Neural cell (in vitro differentiated cells): ENCODE results near the gene FBN1. TPM values are rescaled to one million over a fixed set of nuclear protein-coding genes. Genes with fewer than 3 reads are reported as not detected.

Experiments used
- H2AFZ ChIP-seq: fragments of 200-600, 300-800 bp; sonication (generic), shearing (Covaris generic); 2 replicates; pipeline ENCODE4 v1.6.0; 2014; ENCODE audit warnings: low read depth, mild to moderate bottlenecking, antibody characterized with exemption, low read length, moderate library complexity
- H3F3A ChIP-seq: fragments of 200-600 bp; shearing (Covaris generic); 2 replicates; pipeline ENCODE4 v1.6.1; 2016; ENCODE audit warnings: mild to moderate bottlenecking, moderate library complexity, mixed read lengths, antibody characterized with exemption, low read length; ENCODE audit not compliant: insufficient read depth, poor library complexity, severe bottlenecking
- H3K27ac ChIP-seq: fragments of 200-600, 300-800 bp; sonication (generic), shearing (Covaris generic); 2 replicates; pipeline ENCODE4 v1.5.1; 2014; ENCODE audit warnings: mild to moderate bottlenecking, low read length, moderate library complexity
- H3K27me3 ChIP-seq: fragments of 300-800, 200-600 bp; sonication (generic), shearing (Covaris generic); 2 replicates; pipeline ENCODE4 v1.6.0; 2014; ENCODE audit warnings: mild to moderate bottlenecking, low read depth, low read length, moderate library complexity; ENCODE audit not compliant: insufficient read depth
- H3K36me3 ChIP-seq: fragments of 300-800, 200-600 bp; sonication (generic), shearing (Covaris generic); 2 replicates; pipeline ENCODE4 v1.5.1; 2014; ENCODE audit warnings: mild to moderate bottlenecking, antibody characterized with exemption, low read length, moderate library complexity; ENCODE audit not compliant: insufficient read depth
- H3K4me2 ChIP-seq: fragments of 300-800, 200-600 bp; sonication (generic), shearing (Covaris generic); 2 replicates; pipeline ENCODE4 v1.6.0; 2014; ENCODE audit warnings: mild to moderate bottlenecking, low read length
- H3K4me3 ChIP-seq: fragments of 300-800, 200-600 bp; sonication (generic), shearing (Covaris generic); 2 replicates; pipeline ENCODE4 v1.5.1; 2014; ENCODE audit warnings: mild to moderate bottlenecking, low read length, moderate library complexity
- H3K79me2 ChIP-seq: fragments of 200-600 bp; shearing (Covaris generic); replicated peaks from 2 replicates; pipeline ENCODE4 v1.6.0; 2014; ENCODE audit warnings: mild to moderate bottlenecking, low read length, moderate library complexity; ENCODE audit not compliant: insufficient read depth
- H3K9ac ChIP-seq: fragments of 300-800, 200-600 bp; sonication (generic), shearing (Covaris generic); 2 replicates; pipeline ENCODE4 v1.6.1; 2016; ENCODE audit warnings: mild to moderate bottlenecking, low read length, mixed read lengths
- H3K9me2 ChIP-seq: fragments of 200-600 bp; shearing (Covaris generic); 2 replicates; pipeline ENCODE4 v1.6.1; 2016; ENCODE audit warnings: mild to moderate bottlenecking, low read length, mixed read lengths; ENCODE audit not compliant: insufficient read depth
- H3K9me3 ChIP-seq: fragments of 200-600, 300-800 bp; sonication (generic), shearing (Covaris generic); 2 replicates; pipeline ENCODE4 v1.6.1; 2016; ENCODE audit warnings: mild to moderate bottlenecking, mixed run types, low read length, moderate library complexity, mixed read lengths
- H4K20me1 ChIP-seq: fragments of 200-600 bp; shearing (Covaris generic); 2 replicates; pipeline ENCODE4 v1.6.1; 2016; ENCODE audit warnings: mild to moderate bottlenecking, mixed run types; ENCODE audit not compliant: insufficient read depth
- CTCF ChIP-seq: fragments of 450-650 bp; IDR thresholded peaks from 2 replicates; pipeline ENCODE4 v1.5.1; 2014; ENCODE audit warnings: antibody characterized with exemption, mild to moderate bottlenecking, moderate library complexity; ENCODE audit not compliant: poor library complexity, severe bottlenecking
- EP300 ChIP-seq: fragments of 450-650 bp; conservative IDR thresholded peaks from 2 replicates; pipeline ENCODE4 v1.6.1; 2014; ENCODE audit warnings: antibody characterized with exemption, mild to moderate bottlenecking, moderate library complexity; ENCODE audit not compliant: poor library complexity, severe bottlenecking
- EZH2 ChIP-seq: fragments of 200-600, 300-800 bp; shearing (Covaris generic), sonication (generic); IDR thresholded peaks from 2 replicates; pipeline ENCODE4 v1.6.1; 2014; ENCODE audit warnings: antibody characterized with exemption, low read length, borderline replicate concordance, mild to moderate bottlenecking; ENCODE audit not compliant: insufficient read depth, poor library complexity, severe bottlenecking
- MXI1 ChIP-seq: fragments of 450-650 bp; conservative IDR thresholded peaks from 2 replicates; pipeline ENCODE4 v1.6.1; 2014; ENCODE audit warnings: antibody characterized with exemption, mild to moderate bottlenecking; ENCODE audit not compliant: poor library complexity, severe bottlenecking
- POLR2AphosphoS5 ChIP-seq: IDR thresholded peaks from 2 replicates; pipeline ENCODE4 v1.6.1; 2012
- RAD21 ChIP-seq: fragments of 450-650 bp; conservative IDR thresholded peaks from 2 replicates; pipeline ENCODE4 v1.6.1; 2014; ENCODE audit warnings: antibody characterized with exemption, mild to moderate bottlenecking, moderate library complexity
- REST ChIP-seq: IDR thresholded peaks from 2 replicates; pipeline ENCODE4 v1.6.1; 2012; ENCODE audit warnings: borderline replicate concordance
- SMC3 ChIP-seq: fragments of 450-650 bp; conservative IDR thresholded peaks from 2 replicates; pipeline ENCODE4 v1.6.1; 2014; ENCODE audit warnings: antibody characterized with exemption, mild to moderate bottlenecking, moderate library complexity; ENCODE audit not compliant: poor library complexity
- TAF1 ChIP-seq: IDR thresholded peaks from 2 replicates; pipeline ENCODE4 v1.6.1; 2012; ENCODE audit warnings: low read depth
- polyA plus RNA-seq: library from polyadenylated mRNA; depleted of rRNA; stranded (reverse); fragments of >200 nt; gene quantifications from 2 replicates; pipeline ENCODE4 v1.2.3, GENCODE V29; 2014

FBN1 gene
- polyA plus RNA-seq, 1 donor from 2014 or later = 22.0 TPM

- Histone ChIP-seq H3K9me2 (no peaks in the 10 kb centered on the region), H3K4me2 (no peak overlapping the region), H4K20me1 (no peaks in the 10 kb centered on the region), H3K4me3 (no peak overlapping the region), H2AFZ (no peak overlapping the region), H3K36me3 (no peaks in the 10 kb centered on the region), H3K79me2 (no peaks in the 10 kb centered on the region), H3K27ac (no peak overlapping the region), H3K27me3 (no peaks in the 10 kb centered on the region), H3F3A (no peaks in the 10 kb centered on the region), H3K9ac (no peak overlapping the region), H3K9me3 (no peaks in the 10 kb centered on the region)
- no peak for TF ChIP-seq EP300
- no peak for TF ChIP-seq MXI1
- no peak for TF ChIP-seq RAD21
- no peak for TF ChIP-seq TAF1
- no peak for TF ChIP-seq REST
- TF ChIP-seq CTCF = no peak
- TF ChIP-seq EZH2 = no peak
- no peak for TF ChIP-seq SMC3
- TF ChIP-seq POLR2AphosphoS5 = no peak
Observed at GRCh38 chr15:48555241-48555881, 90.1 kb downstream of the FBN1 start.

GRCh38 chr15:48554112-48554511, 91.4 kb downstream of the FBN1 start:
- H4K20me1 ChIP-seq = no peaks in the 10 kb centered on the region
- H3K4me3 ChIP-seq = no peak overlapping the region
- no peak overlapping the region for H3K9ac ChIP-seq
- H3K79me2 ChIP-seq = no peaks in the 10 kb centered on the region
- H3K4me2 ChIP-seq = no peak overlapping the region
- no peak overlapping the region for H3K27ac ChIP-seq
- TF ChIP-seq REST (no peak), RAD21 (no peak), SMC3 (no peak), EP300 (no peak), EZH2 (no peak), POLR2AphosphoS5 (no peak), TAF1 (no peak), CTCF (no peak), MXI1 (no peak)
- H3F3A ChIP-seq = no peaks in the 10 kb centered on the region
- no peaks in the 10 kb centered on the region for H3K27me3 ChIP-seq
- H2AFZ ChIP-seq = no peak overlapping the region
- no peaks in the 10 kb centered on the region for H3K36me3 ChIP-seq
- H3K9me2 ChIP-seq = no peaks in the 10 kb centered on the region
- H3K9me3 ChIP-seq = no peaks in the 10 kb centered on the region
